ENCODE data around the gene PRICKLE4.

PRICKLE4 gene, protein sequence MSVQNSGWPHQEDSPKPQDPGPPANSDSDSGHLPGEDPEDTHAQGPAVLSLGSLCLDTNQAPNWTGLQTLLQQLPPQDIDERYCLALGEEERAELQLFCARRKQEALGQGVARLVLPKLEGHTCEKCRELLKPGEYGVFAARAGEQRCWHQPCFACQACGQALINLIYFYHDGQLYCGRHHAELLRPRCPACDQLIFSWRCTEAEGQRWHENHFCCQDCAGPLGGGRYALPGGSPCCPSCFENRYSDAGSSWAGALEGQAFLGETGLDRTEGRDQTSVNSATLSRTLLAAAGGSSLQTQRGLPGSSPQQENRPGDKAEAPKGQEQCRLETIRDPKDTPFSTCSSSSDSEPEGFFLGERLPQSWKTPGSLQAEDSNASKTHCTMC

GRCh38 chr6:41780551-41781365 lies at the start of gene PRICKLE4:
Gene PRICKLE4, plus strand, starts transcription at chr6:41780782. Its CDS starts 2,692 bp downstream, at chr6:41783474.
- DNase-seq, result peak; percentile 82

DNA sequence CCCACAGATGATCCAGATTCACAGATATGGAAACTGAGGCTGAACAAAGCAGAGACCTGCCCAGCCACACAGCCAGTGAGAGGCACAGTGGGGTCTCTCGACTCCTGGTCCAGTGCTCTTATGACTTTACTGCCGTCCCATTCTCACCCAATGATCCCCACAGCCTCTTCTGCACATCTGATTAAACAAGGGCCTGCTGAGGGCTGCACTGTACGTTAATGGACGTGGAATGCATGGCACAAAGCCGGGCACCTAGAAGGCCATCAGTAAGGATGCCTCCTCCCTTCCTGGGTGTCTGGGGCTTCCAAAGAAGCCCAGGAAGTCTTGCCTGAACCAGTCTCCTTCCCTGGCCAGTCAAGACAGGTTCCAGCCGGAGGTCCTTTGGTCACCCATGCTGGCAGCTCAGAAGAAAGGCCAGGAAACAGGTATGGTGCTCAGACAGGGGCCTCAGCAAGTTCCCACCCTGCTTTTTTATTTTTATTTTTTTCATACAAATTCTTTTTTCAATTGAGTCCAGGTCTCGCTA lies 49.0 kb upstream of the PRICKLE4 start:
- DNase-seq, result no peak

DNA sequence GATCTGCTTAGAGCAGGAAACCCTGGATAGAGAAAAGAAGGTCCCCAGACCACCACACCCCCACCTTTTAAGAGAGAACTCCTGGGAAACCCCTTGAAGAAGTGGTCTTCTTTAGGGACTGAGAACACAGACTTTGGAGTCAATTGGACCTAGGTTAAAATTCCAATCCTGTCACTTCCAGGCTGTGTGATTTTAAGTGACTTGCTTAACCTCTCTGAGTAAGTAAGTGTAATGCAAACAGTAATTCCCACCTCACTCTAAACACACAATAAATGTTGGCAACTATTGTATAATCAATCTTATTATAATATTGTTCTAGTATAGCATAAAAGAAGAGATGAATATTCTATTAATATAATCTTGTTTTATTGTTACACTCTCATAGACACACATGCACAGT lies 48.4 kb upstream of the PRICKLE4 start:
- no peak for DNase-seq

DNA sequence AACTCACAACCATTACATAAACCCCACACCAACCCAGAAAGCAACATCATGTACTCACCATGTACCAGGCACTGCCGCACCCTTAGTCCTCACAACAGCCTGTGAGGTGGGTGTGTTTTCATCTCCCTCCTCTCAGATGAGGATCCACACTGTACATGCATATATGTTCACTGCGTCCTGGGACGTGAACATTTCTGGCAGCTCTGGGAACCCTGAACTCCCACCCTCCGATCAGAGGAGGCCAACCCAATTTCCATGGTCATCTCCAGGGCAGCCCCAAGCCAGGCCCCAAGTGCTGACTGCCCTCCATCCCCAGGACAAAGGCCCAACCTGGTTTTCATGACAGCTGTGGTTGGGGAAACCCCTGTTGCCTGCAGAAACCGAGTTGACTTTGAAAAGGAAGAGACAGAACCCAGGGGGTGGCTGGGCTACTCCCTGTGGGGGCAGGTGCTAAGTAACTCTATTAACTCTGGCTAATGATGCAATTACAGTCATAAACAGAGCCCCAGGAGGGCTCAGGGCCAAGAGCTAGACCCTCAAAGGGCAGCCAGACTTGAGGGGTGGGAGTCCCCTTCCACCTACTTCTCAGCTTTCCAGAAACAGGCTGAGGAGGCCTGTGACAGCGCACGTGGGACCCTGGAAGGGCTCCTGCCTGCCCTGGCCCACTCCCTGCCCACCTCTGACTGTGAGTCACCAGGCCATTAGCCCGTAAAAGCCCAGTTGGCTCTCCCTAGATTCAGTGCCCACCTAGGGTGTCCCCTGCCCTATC lies 47.8 kb upstream of the PRICKLE4 start:
- no peak for DNase-seq

DNA sequence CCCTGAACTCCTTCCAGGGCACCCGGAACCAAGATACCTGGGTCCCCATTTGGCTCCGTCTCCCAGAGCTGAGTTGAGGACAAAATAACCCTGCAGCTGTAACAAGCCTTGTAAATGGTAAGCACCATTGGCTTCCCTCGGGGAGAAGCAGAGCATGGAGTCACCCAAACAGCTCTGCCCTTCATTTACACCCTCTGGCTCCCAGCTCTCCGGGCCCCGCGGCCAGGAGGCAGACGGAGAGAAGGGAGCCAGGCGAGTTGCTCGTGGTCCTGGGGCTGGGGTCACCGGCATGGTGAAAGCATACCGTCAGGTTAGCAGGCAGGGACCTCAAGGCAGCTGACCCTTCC lies 47.2 kb upstream of the PRICKLE4 start:
- no peak for DNase-seq

DNA sequence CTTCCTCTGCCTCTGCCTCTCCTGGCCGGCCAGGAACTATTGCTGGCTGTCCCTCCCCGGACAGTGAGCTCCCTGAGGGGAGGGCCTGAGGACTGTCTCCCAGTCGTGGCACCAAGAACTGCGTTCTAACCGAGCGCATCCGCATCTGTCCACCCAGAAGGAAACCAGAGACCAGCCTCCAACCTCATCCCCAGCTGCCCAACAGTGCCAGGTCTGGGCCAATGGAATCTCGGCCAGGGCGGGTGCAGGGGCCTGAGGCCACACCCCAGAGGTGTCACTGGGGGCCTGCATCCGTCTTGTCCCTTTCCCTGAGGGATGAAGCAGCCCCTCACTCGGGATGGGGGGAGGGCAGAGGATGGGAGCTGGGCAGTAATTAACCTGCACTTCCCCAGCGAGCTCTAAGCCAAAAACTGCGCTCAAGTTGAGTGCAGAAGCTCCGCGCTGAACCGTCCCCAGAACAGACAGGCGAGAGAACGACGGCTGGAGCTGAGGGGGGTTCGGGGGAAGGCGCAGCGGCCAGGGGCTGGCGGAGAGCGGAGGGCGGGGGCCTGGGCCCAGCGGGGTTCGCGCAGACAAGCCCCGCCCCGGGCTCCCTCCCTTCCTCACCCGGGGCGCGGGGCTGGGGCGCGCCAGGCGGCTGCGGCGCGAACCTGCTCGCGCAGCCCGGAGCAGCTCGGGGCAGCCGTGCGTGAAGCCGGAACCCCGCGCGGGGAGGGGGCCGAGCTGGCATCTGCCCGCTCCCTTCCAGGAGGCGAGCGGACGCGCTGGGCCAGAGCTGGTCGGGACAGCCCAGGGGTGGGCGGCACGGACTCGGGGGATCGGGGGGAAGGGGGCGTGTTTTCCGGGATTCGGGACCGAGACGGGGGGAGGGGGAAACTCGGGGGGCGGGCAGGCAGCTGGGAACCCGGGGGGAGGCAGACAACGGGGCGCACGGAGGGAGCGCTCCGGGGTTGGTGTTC lies 46.6 kb upstream of the PRICKLE4 start:
- peak; percentile 95 for DNase-seq

DNA sequence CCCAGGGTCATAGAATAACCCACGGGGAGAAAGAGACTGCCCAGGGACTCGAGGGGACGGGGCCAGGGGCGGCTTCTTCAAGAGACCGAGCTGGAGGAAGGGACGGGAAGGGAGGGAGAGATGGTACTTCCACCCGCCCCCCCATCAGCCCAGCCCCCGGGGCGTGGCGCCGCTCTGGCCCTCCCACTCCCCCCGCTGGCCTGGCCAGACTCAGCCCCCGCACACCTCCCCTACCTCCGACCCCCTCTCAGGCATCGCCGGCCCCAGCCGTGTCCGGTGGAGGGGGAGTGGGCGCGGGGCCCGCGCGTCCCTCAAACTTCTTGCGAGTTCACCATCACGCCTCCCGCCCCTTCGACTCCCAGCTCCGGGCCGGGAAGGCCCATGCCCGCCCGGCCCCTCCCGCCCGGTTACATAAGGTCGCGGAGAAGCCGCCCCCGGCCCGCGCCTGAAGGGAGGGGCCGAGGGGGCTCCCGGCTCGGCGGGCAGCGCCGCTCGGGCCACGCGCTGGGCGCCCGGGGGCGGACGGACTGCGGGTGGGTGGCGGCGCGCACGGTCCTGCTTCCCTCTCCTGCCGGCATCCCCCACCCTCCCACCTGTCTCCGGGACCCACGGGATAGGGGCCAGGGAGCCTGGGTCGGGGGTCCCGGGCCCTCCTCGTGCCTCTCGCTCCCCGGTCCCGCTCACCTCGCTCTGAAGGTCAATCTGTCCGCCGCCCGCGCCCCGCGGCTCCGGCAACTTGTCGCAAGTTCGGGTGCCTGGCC lies 45.7 kb upstream of the PRICKLE4 start:
- peak; percentile 83 for DNase-seq

DNA sequence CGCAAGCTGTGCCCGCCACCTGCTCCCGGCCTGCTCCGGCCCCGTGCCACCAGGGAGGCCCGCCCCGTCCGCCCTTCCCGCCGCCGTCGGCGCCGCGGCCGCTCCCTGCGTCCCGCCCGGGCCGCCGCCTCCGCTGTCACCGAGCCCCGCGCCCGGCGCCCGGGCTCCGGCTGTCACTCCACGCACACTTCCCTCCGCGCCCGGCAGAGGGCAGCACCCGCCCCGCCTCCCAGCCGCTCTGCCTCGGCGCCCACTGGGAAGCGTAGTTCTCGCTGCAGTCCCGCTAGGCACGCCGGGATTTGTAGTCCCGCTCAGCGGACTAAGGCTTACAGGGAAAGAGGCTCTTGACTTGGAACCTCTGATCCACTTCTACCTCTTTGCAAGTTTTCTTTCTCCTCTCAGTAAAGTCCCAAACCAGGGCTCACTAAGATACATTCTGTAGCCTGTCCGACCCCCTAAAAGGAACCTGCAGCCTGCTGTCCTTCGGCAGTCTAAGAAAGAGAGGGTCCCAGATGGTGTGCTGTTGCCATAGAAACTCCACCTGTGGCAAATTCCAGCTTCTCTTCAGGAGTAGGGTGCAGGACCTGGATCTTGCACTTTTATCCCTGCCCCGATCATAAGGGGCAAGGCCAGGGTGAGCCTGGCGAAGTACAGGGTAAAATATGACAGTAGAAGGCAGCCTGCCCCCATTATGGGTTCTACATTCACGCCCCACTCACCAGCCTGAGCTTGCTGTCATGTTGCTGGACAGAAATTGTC lies 45.0 kb upstream of the PRICKLE4 start, which contains the start of gene TFEB:
Gene TFEB, minus strand, starts transcription at position 182 of the 759 bp plus-strand sequence. CDS start 44,395 bp downstream, outside the sequence.
- peak; percentile 98 for DNase-seq

DNA sequence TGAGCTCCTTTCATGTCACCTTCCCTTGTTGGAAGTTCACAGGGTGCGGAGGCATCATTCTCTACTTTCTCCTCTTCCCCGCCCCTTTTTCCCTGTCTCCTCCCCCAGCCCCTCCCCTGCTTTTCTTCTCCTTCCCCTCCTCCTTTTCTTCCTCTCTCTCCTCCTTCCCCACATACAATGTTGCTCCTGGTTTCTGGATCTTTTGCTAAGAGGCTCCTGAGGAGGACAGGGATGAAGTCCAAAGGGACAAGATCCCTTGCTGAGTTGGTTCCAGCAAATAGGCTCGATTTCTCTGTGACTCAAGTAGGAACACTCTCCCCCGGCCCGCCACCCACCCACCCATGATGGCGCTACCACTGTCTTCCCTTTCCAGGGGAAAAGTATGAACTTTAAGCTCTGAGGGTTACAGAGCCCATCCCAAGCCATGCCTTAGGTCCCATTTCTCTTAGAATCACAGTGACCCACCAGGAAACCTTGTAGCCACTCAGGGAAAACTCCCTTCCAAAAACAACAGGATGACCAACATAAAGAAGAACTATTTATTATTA lies 44.3 kb upstream of the PRICKLE4 start:
- no peak for DNase-seq

DNA sequence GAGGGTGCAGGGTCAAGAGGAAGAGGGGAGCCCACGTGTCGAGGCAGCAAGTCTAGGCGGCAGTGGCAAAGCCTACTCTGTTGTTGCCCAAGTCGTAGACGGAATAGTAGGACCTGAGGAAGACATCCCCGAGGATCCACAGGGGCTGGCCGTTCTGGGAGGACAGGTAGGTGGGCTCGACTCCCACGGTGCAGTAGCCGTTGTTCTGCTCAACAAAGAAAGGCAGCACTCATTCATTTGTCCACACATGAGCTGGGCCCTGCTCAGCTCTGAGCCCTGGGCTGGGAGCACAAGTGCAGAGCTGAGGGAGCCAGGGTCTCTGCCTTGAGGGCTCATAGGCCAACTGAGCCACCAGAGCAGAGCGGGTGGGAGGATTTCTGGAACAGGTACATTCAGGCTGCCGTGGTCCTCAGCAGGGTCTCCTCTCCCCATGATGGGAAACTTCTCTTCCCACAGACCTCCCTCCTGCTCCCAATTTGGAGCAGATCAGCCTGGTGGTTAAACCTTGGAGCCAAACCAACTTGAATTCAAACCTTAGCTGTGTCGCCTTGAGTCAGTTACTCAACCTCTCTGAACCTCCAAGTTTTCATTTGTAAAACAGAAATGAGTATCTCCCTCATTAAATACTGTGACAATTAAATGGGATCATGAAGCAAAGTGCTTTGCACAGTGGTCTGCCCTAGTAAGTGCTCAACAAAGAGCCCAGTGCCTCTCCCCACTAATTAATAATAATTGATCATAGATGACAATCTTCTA lies 43.6 kb upstream of the PRICKLE4 start:
- no peak for DNase-seq

DNA sequence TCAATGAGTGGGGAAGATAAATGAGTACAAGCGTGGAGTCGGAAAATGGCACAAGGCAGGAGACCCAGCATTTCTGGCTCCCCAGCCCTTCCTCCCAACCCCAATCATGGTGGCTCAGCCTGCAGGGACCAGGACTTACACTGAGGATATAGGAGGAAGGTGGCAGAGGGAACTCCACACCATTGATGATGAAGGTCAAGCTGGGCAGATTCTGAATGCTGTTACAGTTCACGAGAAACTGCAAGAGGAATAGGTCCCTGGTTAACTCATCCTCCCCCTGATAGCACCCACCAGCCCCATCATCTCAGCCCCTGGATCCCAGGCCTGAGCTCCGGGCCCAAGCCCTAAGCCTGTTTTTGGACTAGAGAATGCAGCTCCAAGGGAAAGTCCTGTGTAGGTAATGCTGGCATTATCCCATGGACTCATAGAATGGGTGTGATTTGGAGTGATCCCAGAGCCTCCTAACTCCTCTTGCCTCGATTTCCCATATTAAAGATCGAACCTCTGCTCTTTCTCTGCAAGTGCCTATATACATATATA lies 42.9 kb upstream of the PRICKLE4 start:
- DNase-seq, result no peak

DNA sequence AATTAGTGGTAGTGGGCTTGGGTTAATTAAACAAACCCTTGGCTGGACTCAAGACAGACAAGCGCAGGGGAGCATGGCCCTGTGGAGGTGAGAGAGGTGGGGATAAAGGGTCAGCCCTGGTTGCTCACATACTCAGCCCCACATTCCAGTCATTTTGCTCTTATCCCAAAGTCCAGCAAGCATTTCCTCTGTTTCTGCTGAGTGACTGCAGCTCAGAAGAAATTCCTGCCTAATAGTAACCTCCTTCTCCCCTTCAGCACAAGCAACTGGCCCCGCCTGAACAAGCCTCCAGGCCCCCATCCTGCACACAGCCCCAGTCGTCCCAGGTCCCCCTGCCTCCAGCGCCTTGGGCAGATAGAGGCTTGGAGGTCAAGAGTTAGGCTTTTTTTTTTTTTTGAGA lies 41.5 kb upstream of the PRICKLE4 start:
- DNase-seq, result no peak

- no peak for DNase-seq
Observed at GRCh38 chr6:41740366-41741162, 40.0 kb upstream of the PRICKLE4 start.

- DNase-seq, result no peak
Observed at GRCh38 chr6:41741625-41742490, 38.7 kb upstream of the PRICKLE4 start.

GRCh38 chr6:41743406-41744235 lies 37.0 kb upstream of the PRICKLE4 start:
- DNase-seq, result no peak

DNA sequence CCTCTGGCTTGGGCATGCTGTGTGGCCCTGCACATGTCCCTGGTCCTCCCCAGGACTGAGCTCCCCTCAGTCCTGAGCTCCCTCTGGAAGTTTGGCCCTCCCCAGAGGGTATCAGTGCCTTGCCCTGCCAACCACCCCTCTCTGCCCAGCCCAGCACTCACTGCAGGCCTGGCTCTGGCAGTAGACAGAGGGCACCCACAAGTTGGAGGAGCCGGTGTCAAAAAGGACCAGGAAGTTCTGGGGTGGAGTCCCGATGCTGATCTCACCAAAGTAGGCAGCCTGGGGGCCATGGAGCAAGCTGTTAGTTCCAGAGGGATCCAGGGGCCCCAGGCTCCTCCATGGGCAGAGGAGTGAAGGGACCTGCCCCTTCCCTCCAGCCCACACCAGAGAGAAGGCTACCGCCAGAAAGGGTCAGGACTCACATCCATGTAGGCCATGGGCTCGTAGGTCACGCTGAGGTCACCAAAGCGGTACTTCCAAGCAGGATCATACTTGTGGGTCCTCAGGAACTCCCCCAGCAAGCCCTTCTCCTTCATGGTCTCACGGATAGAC lies 36.3 kb upstream of the PRICKLE4 start:
- no peak for DNase-seq

All from 8988T (cell line).